GM23248 (cell line): Measurements from ENCODE around the gene CEACAM19.

Source experiments
- EZH2 ChIP-seq: fragments of 200-600 bp; sonication (generic); IDR thresholded peaks from 2 replicates; pipeline ENCODE4 v1.6.1; 2018; ENCODE audit warnings: antibody characterized with exemption, mild to moderate bottlenecking; ENCODE audit not compliant: insufficient read depth, poor library complexity, severe bottlenecking
- EZH2phosphoT487 ChIP-seq: fragments of 200-600 bp; sonication (generic); IDR thresholded peaks from 2 replicates; pipeline ENCODE4 v1.6.1; 2018; ENCODE audit warnings: antibody characterized with exemption, moderate library complexity, mild to moderate bottlenecking, low read depth; ENCODE audit not compliant: insufficient read depth

DNA sequence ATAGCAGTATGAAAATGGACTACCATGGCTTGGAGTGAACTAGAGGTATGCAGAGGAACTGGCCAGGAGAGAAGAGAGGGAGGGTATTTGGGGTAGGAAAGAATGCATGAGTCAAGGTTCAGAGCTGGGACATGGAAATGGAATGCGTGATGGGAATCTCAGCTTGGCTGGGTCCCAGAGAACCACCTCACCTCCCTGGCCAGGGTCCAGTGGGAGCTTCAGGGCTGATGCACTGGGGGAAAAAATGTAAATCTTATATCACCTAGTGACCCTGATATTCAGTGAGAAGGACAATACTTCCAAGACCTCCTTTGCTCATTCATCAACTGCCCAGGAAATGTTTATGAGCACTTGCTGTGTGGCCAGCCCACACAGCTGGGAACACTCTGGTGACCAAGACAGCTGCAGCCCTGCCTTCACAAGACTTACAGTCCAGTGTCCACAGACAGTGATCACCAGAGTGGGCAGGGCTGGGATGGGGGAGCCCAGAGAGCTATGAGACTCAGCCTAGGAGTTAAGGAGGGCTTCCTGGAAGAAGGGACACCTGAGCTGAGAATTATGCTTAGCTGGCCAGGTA lies 45.1 kb upstream of the CEACAM19 start:
- no peak for TF ChIP-seq EZH2
- TF ChIP-seq EZH2phosphoT487, result no peak
